Measurements from ENCODE around the gene BCL6B.

BCL6B gene

GRCh38 chr17:7072406-7072805, 49.6 kb downstream of the BCL6B start:
- no peak for DNase-seq (ENCODE audit: extremely low read depth, low read depth)
- no peak for TF ChIP-seq CTCF (IDR thresholded peaks at IDR 0.05; ENCODE audit: low read depth, low read length)

GRCh38 chr17:7074931-7075330, 52.1 kb downstream of the BCL6B start:
- no peak for TF ChIP-seq CTCF (IDR thresholded peaks at IDR 0.05; ENCODE audit: low read depth, low read length)
- DNase-seq (ENCODE audit: extremely low read depth, low read depth), result no peak

GRCh38 chr17:7077911-7078546, 55.2 kb downstream of the BCL6B start:
- DNase-seq (ENCODE audit: extremely low read depth, low read depth), result no peak
- no peak for TF ChIP-seq CTCF (IDR thresholded peaks at IDR 0.05; ENCODE audit: low read depth, low read length)

- DNase-seq (ENCODE audit: extremely low read depth, low read depth), result no peak
- TF ChIP-seq CTCF (IDR thresholded peaks at IDR 0.05; ENCODE audit: low read depth, low read length), result no peak
These were observed 55.9 kb downstream of the BCL6B start for GRCh38 chr17:7078711-7079110.

Measured in AG09319 (cell line).